ENCODE data around the gene ADAMTS17.

The ADAMTS17 gene

GRCh38 chr15:99956022-99956775 is 385.6 kb downstream of the ADAMTS17 start:
- H3K4me3 ChIP-seq (ENCODE audit: control insufficient read depth, low read depth, low read length), result no peak overlapping the region
- TF ChIP-seq, protein P1, sequence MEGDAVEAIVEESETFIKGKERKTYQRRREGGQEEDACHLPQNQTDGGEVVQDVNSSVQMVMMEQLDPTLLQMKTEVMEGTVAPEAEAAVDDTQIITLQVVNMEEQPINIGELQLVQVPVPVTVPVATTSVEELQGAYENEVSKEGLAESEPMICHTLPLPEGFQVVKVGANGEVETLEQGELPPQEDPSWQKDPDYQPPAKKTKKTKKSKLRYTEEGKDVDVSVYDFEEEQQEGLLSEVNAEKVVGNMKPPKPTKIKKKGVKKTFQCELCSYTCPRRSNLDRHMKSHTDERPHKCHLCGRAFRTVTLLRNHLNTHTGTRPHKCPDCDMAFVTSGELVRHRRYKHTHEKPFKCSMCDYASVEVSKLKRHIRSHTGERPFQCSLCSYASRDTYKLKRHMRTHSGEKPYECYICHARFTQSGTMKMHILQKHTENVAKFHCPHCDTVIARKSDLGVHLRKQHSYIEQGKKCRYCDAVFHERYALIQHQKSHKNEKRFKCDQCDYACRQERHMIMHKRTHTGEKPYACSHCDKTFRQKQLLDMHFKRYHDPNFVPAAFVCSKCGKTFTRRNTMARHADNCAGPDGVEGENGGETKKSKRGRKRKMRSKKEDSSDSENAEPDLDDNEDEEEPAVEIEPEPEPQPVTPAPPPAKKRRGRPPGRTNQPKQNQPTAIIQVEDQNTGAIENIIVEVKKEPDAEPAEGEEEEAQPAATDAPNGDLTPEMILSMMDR (conservative IDR thresholded peaks at IDR 0.05; ENCODE audit: control insufficient read depth, insufficient read depth, low read depth, low read length), result no peak
- no peak for DNase-seq (ENCODE audit: low read depth)

GRCh38 chr15:99955532-99955931 is 386.2 kb downstream of the ADAMTS17 start:
- DNase-seq (ENCODE audit: low read depth), result no peak
- TF ChIP-seq, protein P1 (conservative IDR thresholded peaks at IDR 0.05; ENCODE audit: control insufficient read depth, insufficient read depth, low read depth, low read length), result no peak
- no peak overlapping the region for H3K4me3 ChIP-seq (ENCODE audit: control insufficient read depth, low read depth, low read length)

DNA sequence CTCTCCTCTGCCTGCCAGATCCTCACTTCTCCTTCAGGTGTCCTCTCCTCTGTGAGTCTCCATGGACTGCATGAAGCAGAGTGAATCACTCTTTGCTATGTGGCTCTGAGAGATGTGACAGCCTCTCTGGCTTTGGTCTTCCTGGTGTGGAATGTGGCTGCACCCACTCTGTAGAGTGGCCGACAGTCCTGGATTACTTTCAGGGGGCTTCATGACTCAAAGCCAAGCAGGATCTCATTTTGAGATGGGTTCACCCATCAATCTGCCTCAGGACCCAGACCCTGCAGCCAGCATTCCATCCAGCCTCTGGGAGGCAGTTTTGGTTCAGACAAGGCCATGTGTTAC is 386.6 kb downstream of the ADAMTS17 start:
- DNase-seq (ENCODE audit: low read depth), result no peak
- no peak overlapping the region for H3K4me3 ChIP-seq (ENCODE audit: control insufficient read depth, low read depth, low read length)
- TF ChIP-seq, protein P1 (conservative IDR thresholded peaks at IDR 0.05; ENCODE audit: control insufficient read depth, insufficient read depth, low read depth, low read length), result no peak

DNA sequence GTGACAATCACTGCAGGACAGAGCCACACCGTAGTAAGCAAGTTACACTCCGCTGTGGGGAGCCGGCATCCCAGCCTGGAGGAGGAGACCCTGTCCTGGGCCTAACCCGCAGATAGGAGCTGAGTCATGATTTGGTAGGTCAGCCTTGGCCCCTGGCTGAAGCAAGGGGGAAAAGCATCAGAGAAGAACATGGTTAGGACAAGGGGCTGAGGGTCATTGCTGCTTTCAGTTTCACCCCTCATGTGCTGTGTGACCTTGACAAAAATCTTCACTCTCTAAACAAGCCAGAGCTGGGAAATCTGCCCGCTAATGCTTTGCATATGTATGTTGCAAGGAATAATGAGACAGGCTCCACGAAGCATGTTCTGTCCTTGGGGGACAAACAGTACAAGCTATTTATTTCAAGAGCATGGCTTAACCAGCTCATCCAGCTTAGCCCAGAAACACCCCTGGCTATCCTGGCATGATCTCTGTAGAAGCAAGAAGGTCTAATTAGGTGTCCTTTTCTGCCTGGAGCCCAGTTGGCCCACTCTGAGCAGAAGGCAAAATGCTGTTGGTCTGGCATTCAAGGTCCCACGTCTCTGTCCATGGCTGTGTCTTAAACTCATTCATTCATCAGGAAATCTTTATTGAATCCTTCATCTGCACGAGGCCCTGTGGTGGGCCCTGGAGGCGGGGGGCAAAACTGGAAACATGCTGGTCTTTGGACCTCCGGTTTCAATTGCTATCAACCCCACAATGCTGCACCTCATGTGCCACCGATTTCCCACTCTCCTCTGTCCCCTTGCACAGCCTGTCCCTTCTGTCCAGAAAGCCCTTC is 387.2 kb downstream of the ADAMTS17 start:
- DNase-seq (ENCODE audit: low read depth), result peak; percentile 10
- TF ChIP-seq, protein P1 (conservative IDR thresholded peaks at IDR 0.05; ENCODE audit: control insufficient read depth, insufficient read depth, low read depth, low read length), result no peak
- H3K4me3 ChIP-seq (ENCODE audit: control insufficient read depth, low read depth, low read length), result no peak overlapping the region

- DNase-seq (ENCODE audit: low read depth), result no peak
- TF ChIP-seq, protein P1 (conservative IDR thresholded peaks at IDR 0.05; ENCODE audit: control insufficient read depth, insufficient read depth, low read depth, low read length), result no peak
- no peak overlapping the region for H3K4me3 ChIP-seq (ENCODE audit: control insufficient read depth, low read depth, low read length)
These were observed 387.9 kb downstream of the ADAMTS17 start for GRCh38 chr15:99953886-99954285.

GRCh38 chr15:99951511-99951910 is 390.3 kb downstream of the ADAMTS17 start:
- DNase-seq (ENCODE audit: low read depth), result peak; percentile 1
- no peak overlapping the region for H3K4me3 ChIP-seq (ENCODE audit: control insufficient read depth, low read depth, low read length)
- TF ChIP-seq, protein P1 (conservative IDR thresholded peaks at IDR 0.05; ENCODE audit: control insufficient read depth, insufficient read depth, low read depth, low read length), result no peak

Data from fibroblast of mammary gland (primary cell).